Sigmoid colon (tissue), 4 donors: Measurements from ENCODE around the gene RABL2A.

Experiments
- POLR2A ChIP-seq, 2 donors: fragments of 450-650 bp; IDR thresholded peaks; one replicate each; pipeline ENCODE4 v1.6.1; 2016; ENCODE audit warnings: antibody characterized with exemption in 2 of 2, mild to moderate bottlenecking in 2 of 2, moderate library complexity in 2 of 2
- POLR2AphosphoS5 ChIP-seq, 4 donors: sonication (generic); formaldehyde crosslinking; IDR thresholded peaks; one replicate each; pipeline ENCODE4 v1.6.1; 2017; ENCODE audit warnings: antibody characterized with exemption in 4 of 4
- TF ChIP-seq, protein P1 (sequence below), 4 experiments: fragments of 450-650 bp in 3 of 4; fragments of 200-600 bp in 1 of 4; IDR thresholded peaks; one replicate each; pipeline ENCODE4 v1.5.1; 2016 to 2019; ENCODE audit warnings: antibody characterized with exemption in 4 of 4, mild to moderate bottlenecking in 3 of 4, moderate library complexity in 2 of 4

DNA sequence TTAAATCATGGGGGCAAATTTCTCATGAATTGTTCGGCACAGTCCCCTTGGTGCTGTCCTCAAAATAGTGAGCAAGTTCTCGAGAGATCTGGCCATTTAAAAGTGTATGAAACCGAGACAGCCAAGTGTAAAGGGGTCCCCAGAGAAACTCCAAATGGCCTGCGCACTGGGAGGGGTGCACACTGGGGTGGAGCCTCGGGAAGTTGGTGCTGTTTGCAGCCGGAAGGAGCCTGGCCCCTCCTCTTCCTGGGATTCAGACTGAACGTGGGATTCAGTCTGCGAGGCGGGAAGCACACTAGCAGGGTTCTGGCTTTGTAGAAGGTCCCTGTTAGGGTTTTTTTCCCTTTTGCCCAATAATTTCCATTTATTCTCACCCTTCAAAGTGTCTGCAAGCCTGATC lies 48.8 kb downstream of the RABL2A start:
- TF ChIP-seq, protein P1, sequence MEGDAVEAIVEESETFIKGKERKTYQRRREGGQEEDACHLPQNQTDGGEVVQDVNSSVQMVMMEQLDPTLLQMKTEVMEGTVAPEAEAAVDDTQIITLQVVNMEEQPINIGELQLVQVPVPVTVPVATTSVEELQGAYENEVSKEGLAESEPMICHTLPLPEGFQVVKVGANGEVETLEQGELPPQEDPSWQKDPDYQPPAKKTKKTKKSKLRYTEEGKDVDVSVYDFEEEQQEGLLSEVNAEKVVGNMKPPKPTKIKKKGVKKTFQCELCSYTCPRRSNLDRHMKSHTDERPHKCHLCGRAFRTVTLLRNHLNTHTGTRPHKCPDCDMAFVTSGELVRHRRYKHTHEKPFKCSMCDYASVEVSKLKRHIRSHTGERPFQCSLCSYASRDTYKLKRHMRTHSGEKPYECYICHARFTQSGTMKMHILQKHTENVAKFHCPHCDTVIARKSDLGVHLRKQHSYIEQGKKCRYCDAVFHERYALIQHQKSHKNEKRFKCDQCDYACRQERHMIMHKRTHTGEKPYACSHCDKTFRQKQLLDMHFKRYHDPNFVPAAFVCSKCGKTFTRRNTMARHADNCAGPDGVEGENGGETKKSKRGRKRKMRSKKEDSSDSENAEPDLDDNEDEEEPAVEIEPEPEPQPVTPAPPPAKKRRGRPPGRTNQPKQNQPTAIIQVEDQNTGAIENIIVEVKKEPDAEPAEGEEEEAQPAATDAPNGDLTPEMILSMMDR (IDR thresholded peaks at IDR 0.05), result no peak
- TF ChIP-seq POLR2A (IDR thresholded peaks at IDR 0.05), result no peak
- TF ChIP-seq POLR2AphosphoS5 (IDR thresholded peaks at IDR 0.05), result no peak
